ENCODE results near the gene ZNF580. TPM values are rescaled to one million over a fixed set of nuclear protein-coding genes. Genes with fewer than 3 reads are reported as not detected.

Gene ZNF580
- total and polyA plus RNA-seq, 9 of the 15 experiments (the other 6 are each of a cell fraction or from before 2014, with no cell fraction given): 2.3 to 47.4 (median 6.0) TPM

DNA sequence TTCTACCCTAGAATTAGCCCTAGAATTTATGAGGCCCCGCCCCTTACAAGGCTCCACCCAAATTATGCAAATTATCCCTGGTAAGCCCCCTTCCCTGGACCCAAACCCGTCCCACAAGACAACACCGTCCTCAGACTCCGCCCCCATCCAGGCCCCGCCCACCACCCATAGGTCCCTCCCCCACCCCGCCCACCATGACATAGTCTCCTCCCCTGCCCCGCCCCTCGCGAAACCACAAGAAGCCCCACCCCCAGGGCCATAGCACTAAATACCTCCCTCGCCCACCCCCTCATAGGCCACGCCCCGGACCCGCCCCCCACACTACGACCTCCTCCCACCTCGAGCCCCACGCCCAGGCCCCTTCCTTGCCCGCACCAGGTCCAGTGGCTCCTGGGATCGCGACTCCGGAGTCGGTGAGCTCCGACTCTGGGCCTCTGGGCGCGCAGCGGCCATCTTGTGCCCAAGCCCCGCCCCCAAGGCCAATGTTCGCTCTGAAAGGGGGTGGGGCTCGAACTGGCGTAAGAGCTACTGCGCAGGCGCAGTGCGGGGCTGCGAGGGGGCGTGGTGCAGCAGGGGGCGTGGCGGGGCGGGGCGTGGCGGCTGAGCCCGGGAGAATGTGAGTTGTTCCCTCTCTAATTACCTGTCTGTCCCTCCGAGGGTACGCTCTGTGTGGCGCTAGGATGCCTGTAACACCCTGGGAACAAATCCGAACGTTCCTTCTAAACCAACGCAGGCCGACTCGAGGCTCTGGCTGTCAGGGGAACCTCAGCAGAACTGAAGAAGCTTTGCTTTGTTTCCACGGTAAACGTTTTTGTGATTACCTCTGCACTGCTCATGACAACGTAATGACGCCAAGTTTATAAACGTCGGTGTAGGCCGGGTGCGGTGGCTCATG lies 16.4 kb upstream of the ZNF580 start, which contains the start of gene ZNF784 (continued):
- TF ChIP-seq ZFP36 (IDR thresholded peaks at IDR 0.05; ENCODE audit: low read depth, low read length, partially characterized antibody) (no peak), TBL1XR1 (IDR thresholded peaks at IDR 0.05; ENCODE audit: low read length in 2 of 2) (peak in 1 of 2 experiments; percentile 51; a peak in 1 of 4 replicates), POLR2B (IDR thresholded peaks at IDR 0.05; ENCODE audit: low read depth, partially characterized antibody) (peak; percentile 89), CBX5 (IDR thresholded peaks at IDR 0.05; ENCODE audit: borderline replicate concordance, low read depth) (no peak), ZEB2 (IDR thresholded peaks at IDR 0.05) (0 out of 2 replicates have a peak, but pooled peaks have one; percentile 59), JUN (IDR thresholded peaks at IDR 0.05; ENCODE audit: borderline replicate concordance, low read depth, low read length) (peak; percentile 10; the same call in 1 of the 2 replicates), JUN (CRISPR knock-in tag; IDR thresholded peaks at IDR 0.05; ENCODE audit: borderline replicate concordance) (no peak), RFX7 (CRISPR knock-in tag; IDR thresholded peaks at IDR 0.05) (no peak), ZNF263 (CRISPR knock-in tag; IDR thresholded peaks at IDR 0.05; ENCODE audit: borderline replicate concordance) (no peak), ETS2 (tag; IDR thresholded peaks at IDR 0.05; ENCODE audit: borderline replicate concordance, poor library complexity, severe bottlenecking) (no peak), MAFF (IDR thresholded peaks at IDR 0.05; ENCODE audit: low read length) (no peak), E2F3 (CRISPR knock-in tag; IDR thresholded peaks at IDR 0.05) (no peak)
- TF ChIP-seq, protein P1, sequence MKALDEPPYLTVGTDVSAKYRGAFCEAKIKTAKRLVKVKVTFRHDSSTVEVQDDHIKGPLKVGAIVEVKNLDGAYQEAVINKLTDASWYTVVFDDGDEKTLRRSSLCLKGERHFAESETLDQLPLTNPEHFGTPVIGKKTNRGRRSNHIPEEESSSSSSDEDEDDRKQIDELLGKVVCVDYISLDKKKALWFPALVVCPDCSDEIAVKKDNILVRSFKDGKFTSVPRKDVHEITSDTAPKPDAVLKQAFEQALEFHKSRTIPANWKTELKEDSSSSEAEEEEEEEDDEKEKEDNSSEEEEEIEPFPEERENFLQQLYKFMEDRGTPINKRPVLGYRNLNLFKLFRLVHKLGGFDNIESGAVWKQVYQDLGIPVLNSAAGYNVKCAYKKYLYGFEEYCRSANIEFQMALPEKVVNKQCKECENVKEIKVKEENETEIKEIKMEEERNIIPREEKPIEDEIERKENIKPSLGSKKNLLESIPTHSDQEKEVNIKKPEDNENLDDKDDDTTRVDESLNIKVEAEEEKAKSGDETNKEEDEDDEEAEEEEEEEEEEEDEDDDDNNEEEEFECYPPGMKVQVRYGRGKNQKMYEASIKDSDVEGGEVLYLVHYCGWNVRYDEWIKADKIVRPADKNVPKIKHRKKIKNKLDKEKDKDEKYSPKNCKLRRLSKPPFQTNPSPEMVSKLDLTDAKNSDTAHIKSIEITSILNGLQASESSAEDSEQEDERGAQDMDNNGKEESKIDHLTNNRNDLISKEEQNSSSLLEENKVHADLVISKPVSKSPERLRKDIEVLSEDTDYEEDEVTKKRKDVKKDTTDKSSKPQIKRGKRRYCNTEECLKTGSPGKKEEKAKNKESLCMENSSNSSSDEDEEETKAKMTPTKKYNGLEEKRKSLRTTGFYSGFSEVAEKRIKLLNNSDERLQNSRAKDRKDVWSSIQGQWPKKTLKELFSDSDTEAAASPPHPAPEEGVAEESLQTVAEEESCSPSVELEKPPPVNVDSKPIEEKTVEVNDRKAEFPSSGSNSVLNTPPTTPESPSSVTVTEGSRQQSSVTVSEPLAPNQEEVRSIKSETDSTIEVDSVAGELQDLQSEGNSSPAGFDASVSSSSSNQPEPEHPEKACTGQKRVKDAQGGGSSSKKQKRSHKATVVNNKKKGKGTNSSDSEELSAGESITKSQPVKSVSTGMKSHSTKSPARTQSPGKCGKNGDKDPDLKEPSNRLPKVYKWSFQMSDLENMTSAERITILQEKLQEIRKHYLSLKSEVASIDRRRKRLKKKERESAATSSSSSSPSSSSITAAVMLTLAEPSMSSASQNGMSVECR (CRISPR knock-in tag; IDR thresholded peaks at IDR 0.05): peak; percentile 72
- TF ChIP-seq, protein P2, sequence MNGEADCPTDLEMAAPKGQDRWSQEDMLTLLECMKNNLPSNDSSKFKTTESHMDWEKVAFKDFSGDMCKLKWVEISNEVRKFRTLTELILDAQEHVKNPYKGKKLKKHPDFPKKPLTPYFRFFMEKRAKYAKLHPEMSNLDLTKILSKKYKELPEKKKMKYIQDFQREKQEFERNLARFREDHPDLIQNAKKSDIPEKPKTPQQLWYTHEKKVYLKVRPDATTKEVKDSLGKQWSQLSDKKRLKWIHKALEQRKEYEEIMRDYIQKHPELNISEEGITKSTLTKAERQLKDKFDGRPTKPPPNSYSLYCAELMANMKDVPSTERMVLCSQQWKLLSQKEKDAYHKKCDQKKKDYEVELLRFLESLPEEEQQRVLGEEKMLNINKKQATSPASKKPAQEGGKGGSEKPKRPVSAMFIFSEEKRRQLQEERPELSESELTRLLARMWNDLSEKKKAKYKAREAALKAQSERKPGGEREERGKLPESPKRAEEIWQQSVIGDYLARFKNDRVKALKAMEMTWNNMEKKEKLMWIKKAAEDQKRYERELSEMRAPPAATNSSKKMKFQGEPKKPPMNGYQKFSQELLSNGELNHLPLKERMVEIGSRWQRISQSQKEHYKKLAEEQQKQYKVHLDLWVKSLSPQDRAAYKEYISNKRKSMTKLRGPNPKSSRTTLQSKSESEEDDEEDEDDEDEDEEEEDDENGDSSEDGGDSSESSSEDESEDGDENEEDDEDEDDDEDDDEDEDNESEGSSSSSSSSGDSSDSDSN (IDR thresholded peaks at IDR 0.05; ENCODE audit: borderline replicate concordance in 1 of 2, low read depth in 2 of 2, low read length in 2 of 2): no peak
- TF ChIP-seq, protein P3, sequence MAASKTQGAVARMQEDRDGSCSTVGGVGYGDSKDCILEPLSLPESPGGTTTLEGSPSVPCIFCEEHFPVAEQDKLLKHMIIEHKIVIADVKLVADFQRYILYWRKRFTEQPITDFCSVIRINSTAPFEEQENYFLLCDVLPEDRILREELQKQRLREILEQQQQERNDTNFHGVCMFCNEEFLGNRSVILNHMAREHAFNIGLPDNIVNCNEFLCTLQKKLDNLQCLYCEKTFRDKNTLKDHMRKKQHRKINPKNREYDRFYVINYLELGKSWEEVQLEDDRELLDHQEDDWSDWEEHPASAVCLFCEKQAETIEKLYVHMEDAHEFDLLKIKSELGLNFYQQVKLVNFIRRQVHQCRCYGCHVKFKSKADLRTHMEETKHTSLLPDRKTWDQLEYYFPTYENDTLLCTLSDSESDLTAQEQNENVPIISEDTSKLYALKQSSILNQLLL (CRISPR knock-in tag; IDR thresholded peaks at IDR 0.05; ENCODE audit: borderline replicate concordance): no peak
